ENCODE measurements around the gene PMM2.

DNA sequence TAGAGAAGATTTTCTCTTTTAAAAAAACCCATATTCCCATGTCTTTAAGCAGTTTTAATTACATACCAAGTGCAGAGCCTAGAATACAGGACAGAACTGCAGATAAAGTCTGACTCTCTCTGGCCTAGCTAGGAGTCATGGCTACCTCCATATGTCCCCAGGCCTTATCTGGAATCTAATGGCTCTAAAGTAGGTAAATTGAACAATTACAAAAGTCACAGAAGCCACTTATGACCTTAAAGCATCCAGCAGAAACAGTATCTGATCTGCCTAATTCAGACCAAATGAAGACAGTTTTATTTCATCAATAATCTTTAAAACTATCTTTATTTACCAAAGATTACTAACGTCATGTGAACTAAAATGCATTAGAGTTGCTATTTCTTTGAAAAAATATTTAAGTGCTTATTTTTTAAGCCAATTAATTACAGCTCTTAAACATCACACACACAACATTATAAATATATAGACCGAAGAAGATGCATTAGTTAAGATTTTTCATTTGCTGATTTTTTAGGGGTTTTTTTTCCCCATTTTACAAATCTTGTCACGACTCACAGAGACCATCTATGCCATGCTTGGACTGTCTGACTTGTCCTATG lies 28.7 kb downstream of the PMM2 start:
- TF ChIP-seq BRCA1 (IDR thresholded peaks at IDR 0.05) (no peak), BRCA1 (CRISPR knock-in tag; IDR thresholded peaks at IDR 0.05) (no peak)
- TF ChIP-seq, protein P1, sequence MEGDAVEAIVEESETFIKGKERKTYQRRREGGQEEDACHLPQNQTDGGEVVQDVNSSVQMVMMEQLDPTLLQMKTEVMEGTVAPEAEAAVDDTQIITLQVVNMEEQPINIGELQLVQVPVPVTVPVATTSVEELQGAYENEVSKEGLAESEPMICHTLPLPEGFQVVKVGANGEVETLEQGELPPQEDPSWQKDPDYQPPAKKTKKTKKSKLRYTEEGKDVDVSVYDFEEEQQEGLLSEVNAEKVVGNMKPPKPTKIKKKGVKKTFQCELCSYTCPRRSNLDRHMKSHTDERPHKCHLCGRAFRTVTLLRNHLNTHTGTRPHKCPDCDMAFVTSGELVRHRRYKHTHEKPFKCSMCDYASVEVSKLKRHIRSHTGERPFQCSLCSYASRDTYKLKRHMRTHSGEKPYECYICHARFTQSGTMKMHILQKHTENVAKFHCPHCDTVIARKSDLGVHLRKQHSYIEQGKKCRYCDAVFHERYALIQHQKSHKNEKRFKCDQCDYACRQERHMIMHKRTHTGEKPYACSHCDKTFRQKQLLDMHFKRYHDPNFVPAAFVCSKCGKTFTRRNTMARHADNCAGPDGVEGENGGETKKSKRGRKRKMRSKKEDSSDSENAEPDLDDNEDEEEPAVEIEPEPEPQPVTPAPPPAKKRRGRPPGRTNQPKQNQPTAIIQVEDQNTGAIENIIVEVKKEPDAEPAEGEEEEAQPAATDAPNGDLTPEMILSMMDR (IDR thresholded peaks at IDR 0.05 in 2 of 3, conservative IDR thresholded peaks at IDR 0.05 in 1 of 3; ENCODE audit: insufficient read depth in 2 of 3, low read depth in 1 of 3, low read length in 3 of 3), result no peak

Measured in K562 (cell line).